Bronchial epithelial cell (primary cell): Measurements from ENCODE around the gene UGGT2. TPM values are rescaled to one million over a fixed set of nuclear protein-coding genes. Genes with fewer than 3 reads are reported as not detected.
A peak's percentile ranks its signal among the peaks of the same experiment; 100 is the strongest.

ENCODE experiments used
- DNase-seq: peaks from one replicate; pipeline ENCODE4 v3.0.0-alpha.2; 2010; ENCODE audit warnings: low read depth
- FAIRE-seq: peaks from 2 replicates; lab custom pipeline; 2011; peaks lifted over from hg19 to GRCh38; lab: Jason Lieb, UNC
- H3K27me3 ChIP-seq: 2 replicates; pipeline ENCODE4 v1.5.1; 2011; ENCODE audit warnings: low read length; ENCODE audit not compliant: control insufficient read depth, insufficient read depth
- H3K36me3 ChIP-seq: 2 replicates; pipeline ENCODE4 v1.5.1; 2011; ENCODE audit warnings: low read length; ENCODE audit not compliant: control insufficient read depth, insufficient read depth
- H3K4me3 ChIP-seq: 2 replicates; pipeline ENCODE4 v1.5.1; 2011; ENCODE audit warnings: mild to moderate bottlenecking, low read depth, low read length, control low read depth
- CTCF ChIP-seq: IDR thresholded peaks from 2 replicates; pipeline ENCODE4 v1.5.1; 2011; ENCODE audit warnings: mild to moderate bottlenecking, moderate library complexity, low read length, control low read depth, inconsistent platforms; ENCODE audit not compliant: insufficient read depth, severe bottlenecking
- total RNA-seq: library from RNA; depleted of rRNA; stranded (reverse); fragments of >200 nt; gene quantifications from 2 replicates; pipeline ENCODE4 v1.2.1, GENCODE V29; 2014

The UGGT2 gene
- total RNA-seq, 1 donor from 2014 or later, result 25.3 TPM

DNA sequence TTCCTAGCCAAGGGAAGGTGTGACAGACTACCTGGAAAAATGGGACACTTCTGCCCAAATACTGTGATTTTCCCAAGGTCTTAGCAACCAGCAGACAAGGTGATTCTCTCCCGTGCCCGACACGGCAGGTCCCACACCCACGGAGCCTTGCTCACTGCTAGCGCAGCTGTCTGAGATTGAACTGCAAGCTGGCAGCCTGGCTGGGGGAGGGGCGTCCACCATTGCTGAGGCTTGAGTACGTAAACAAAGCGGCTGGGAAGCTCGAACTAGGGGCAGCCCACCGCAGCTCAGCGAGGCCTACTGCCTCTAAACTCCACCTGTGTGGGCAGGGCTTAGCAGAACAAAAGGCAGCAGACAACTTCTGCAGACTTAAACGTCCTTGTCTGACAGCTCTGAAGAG, 146.2 kb downstream of the UGGT2 start:
- no peak for DNase-seq

DNA sequence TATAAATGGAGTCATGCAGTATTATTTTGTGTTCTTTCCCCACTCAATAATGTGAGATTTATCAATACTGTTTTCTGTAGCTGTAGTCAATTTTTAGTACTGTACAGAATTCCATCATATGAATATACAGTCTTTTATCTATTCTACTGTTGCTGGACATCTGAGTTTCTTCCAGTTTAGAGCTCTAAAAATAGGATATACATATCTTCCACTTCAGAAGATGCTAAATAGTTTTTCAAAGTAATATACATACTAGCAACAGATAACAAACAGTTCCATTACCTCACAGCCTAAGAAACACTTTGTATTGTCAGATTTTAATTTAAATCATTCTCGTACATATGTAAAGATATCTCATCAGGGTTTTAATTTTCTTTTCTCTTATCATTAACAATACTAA, 149.6 kb downstream of the UGGT2 start:
- no peaks in the 10 kb centered on the region for H3K36me3 ChIP-seq
- no peak for DNase-seq
- no peak for FAIRE-seq
- no peak for TF ChIP-seq CTCF
- no peaks in the 10 kb centered on the region for H3K27me3 ChIP-seq
- H3K4me3 ChIP-seq, result no peak overlapping the region

More for the DNA sequence above, 146.2 kb downstream of the UGGT2 start:
- no peaks in the 10 kb centered on the region for H3K36me3 ChIP-seq
- no peak for TF ChIP-seq CTCF
- no peak overlapping the region for H3K4me3 ChIP-seq
- no peak for FAIRE-seq
- no peaks in the 10 kb centered on the region for H3K27me3 ChIP-seq

DNA sequence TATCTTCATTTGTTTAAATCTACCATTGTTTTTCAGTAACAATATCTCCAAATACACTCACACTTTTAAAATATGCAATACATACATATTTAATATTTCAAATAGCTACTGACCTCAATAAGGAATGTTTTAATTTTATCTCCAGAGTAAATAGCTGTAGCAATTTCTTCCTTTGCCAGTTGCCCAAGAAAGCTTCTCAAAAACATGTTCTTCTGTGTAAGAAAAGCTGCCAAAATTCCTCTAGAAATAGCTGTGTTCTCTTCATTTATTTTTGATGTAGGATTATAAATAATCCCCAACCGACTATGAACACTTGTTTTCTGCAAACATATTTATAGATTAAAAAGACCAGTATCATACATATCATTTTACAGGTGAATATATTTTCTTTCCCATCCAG, 150.5 kb downstream of the UGGT2 start:
- Histone ChIP-seq H3K36me3 (no peaks in the 10 kb centered on the region), H3K4me3 (no peak overlapping the region), H3K27me3 (no peaks in the 10 kb centered on the region)
- DNase-seq, result no peak
- no peak for TF ChIP-seq CTCF
- FAIRE-seq, result no peak

DNA sequence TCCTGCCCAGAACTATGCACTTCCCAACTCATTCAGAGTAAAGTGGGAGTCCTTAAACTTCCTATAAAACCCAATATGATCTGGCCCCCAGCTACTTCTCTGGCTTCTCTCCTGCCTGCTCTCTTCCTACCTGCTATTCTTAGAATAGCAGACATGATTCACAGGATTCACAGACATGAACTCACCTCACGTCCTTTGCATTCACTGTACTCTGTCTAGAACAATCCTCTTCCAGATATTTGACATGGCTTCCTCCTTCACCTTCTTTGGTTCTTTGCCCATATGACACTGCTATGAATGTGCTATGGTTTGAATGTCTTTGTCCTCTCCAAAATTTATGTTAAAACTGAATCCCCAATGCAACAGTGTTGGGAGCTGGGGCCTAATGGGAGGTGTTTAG, 154.9 kb downstream of the UGGT2 start:
- peaks cover 1% of the 10 kb centered on the region for H3K36me3 ChIP-seq
- no peaks in the 10 kb centered on the region for H3K27me3 ChIP-seq
- DNase-seq (peak; percentile 84), FAIRE-seq (no peak)
- no peak for TF ChIP-seq CTCF
- H3K4me3 ChIP-seq, result no peak overlapping the region

GRCh38 chr13:95896301-95896700, 156.9 kb downstream of the UGGT2 start:
- DNase-seq, result peak; percentile 65
- FAIRE-seq, result no peak

More at GRCh38 chr13:95896301-95896700, 156.9 kb downstream of the UGGT2 start:
- Histone ChIP-seq H3K36me3 (peaks cover 1% of the 10 kb centered on the region), H3K4me3 (no peak overlapping the region), H3K27me3 (no peaks in the 10 kb centered on the region)
- TF ChIP-seq CTCF, result no peak
